ENCODE results near the gene PSMB3.

Gene PSMB3

GRCh38 chr17:38705803-38706504 is 46.6 kb upstream of the PSMB3 start:
- no peak for DNase-seq (ENCODE audit: low spot score)
- in situ Hi-C loops (cut with MboI; ENCODE audit: low pct_unique_long_range_greater_than_20kb, low sequenced_read_pairs, unreplicated experiment), result no loop called here
- no peak for TF ChIP-seq CTCF (IDR thresholded peaks at IDR 0.05; ENCODE audit: extremely low read depth, insufficient read depth, missing control alignments)

- no peak for TF ChIP-seq CTCF (IDR thresholded peaks at IDR 0.05; ENCODE audit: extremely low read depth, insufficient read depth, missing control alignments)
- in situ Hi-C loops (cut with MboI; ENCODE audit: low pct_unique_long_range_greater_than_20kb, low sequenced_read_pairs, unreplicated experiment), result no loop called here
- DNase-seq (ENCODE audit: low spot score), result peak; percentile 43
Observed at GRCh38 chr17:38706505-38707216, 45.9 kb upstream of the PSMB3 start.

GRCh38 chr17:38707678-38708351 is 44.7 kb upstream of the PSMB3 start:
- in situ Hi-C loops (cut with MboI; ENCODE audit: low pct_unique_long_range_greater_than_20kb, low sequenced_read_pairs, unreplicated experiment), result no loop called here

GRCh38 chr17:38709104-38709820 is 43.3 kb upstream of the PSMB3 start:
- no peak for DNase-seq (ENCODE audit: low spot score)
- no peak for TF ChIP-seq CTCF (IDR thresholded peaks at IDR 0.05; ENCODE audit: extremely low read depth, insufficient read depth, missing control alignments)
- in situ Hi-C loops (cut with MboI; ENCODE audit: low pct_unique_long_range_greater_than_20kb, low sequenced_read_pairs, unreplicated experiment), result no loop called here

More at GRCh38 chr17:38707678-38708351, 44.7 kb upstream of the PSMB3 start:
- TF ChIP-seq CTCF (IDR thresholded peaks at IDR 0.05; ENCODE audit: extremely low read depth, insufficient read depth, missing control alignments), result no peak
- DNase-seq (ENCODE audit: low spot score), result no peak

- in situ Hi-C loops (cut with MboI; ENCODE audit: low pct_unique_long_range_greater_than_20kb, low sequenced_read_pairs, unreplicated experiment), result no loop called here
- no peak for TF ChIP-seq CTCF (IDR thresholded peaks at IDR 0.05; ENCODE audit: extremely low read depth, insufficient read depth, missing control alignments)
- DNase-seq (ENCODE audit: low spot score), result no peak
Observed at GRCh38 chr17:38709864-38710603, 42.5 kb upstream of the PSMB3 start.

GRCh38 chr17:38710604-38710962 is 42.0 kb upstream of the PSMB3 start:
- no peak for TF ChIP-seq CTCF (IDR thresholded peaks at IDR 0.05; ENCODE audit: extremely low read depth, insufficient read depth, missing control alignments)
- no peak for DNase-seq (ENCODE audit: low spot score)
- in situ Hi-C loops (cut with MboI; ENCODE audit: low pct_unique_long_range_greater_than_20kb, low sequenced_read_pairs, unreplicated experiment), result no loop called here
